IMR-90 (cell line): Measurements from ENCODE around the gene ANKRD52. TPM values are rescaled to one million over a fixed set of nuclear protein-coding genes. Genes with fewer than 3 reads are reported as not detected.

ENCODE experiments used
- ATAC-seq: fragments of 200-7000 bp; cut with Tn5 transposase; 2 replicates; pipeline ENCODE4 v1.9.1; 2020; ENCODE audit warnings: low read depth, mild to moderate bottlenecking, moderate library complexity
- Bru-seq: library from RNA; stranded (reverse); fragments of 400-500 nt; gene quantifications from one replicate; lab custom pipeline; 2021; lab: Mats Ljungman, UMichigan
- BruChase-seq, 2 experiments: library from RNA; stranded (reverse); fragments of 400-500 nt; gene quantifications; one replicate each; lab custom pipeline; 2021; lab: Mats Ljungman, UMichigan
- BruUV-seq: library from RNA; stranded (reverse); fragments of 400-500 nt; replicated peaks from 2 replicates; lab custom pipeline; 2021; lab: Mats Ljungman, UMichigan
- CTCF ChIA-PET: fragments of 300-600 bp; formaldehyde crosslinking; extraction: SDS; loops from one replicate; lab custom pipeline; 2021; ENCODE audit warnings: antibody characterized with exemption; lab: Yijun Ruan, JAX
- POLR2A ChIA-PET: fragments of 300-600 bp; sonication (Branson Sonifier 250); formaldehyde crosslinking; loops from one replicate; lab custom pipeline; 2022; ENCODE audit warnings: antibody characterized with exemption; ENCODE audit not compliant: unreplicated experiment; lab: Charles Lee
- DNase-seq: peaks from one replicate; pipeline ENCODE4 v3.0.0; 2013
- H2AFZ ChIP-seq: replicated peaks from 2 replicates; pipeline ENCODE3; 2013; ENCODE audit warnings: low read length, mild to moderate bottlenecking; ENCODE audit not compliant: poor library complexity
- H2AK5ac ChIP-seq: 2 replicates; pipeline ENCODE4 v1.6.1; 2013; ENCODE audit warnings: low read depth, low read length, inconsistent platforms
- H2AK9ac ChIP-seq: replicated peaks from 2 replicates; pipeline ENCODE3; 2013; ENCODE audit warnings: mild to moderate bottlenecking, low read depth, low read length, moderate library complexity; ENCODE audit not compliant: poor library complexity
- H2BK120ac ChIP-seq: 2 replicates; pipeline ENCODE4 v1.6.1; 2013; ENCODE audit warnings: low read depth, low read length, inconsistent platforms
- H2BK15ac ChIP-seq: 3 replicates; pipeline ENCODE4 v1.6.1; 2013; ENCODE audit warnings: low read depth, low read length, inconsistent platforms
- H2BK20ac ChIP-seq: 2 replicates; pipeline ENCODE4 v1.6.1; 2013; ENCODE audit warnings: low read depth, mild to moderate bottlenecking, inconsistent platforms, low read length, moderate library complexity
- H2BK5ac ChIP-seq: 2 replicates; pipeline ENCODE4 v1.6.1; 2013; ENCODE audit warnings: mild to moderate bottlenecking, low read depth, low read length, inconsistent platforms; ENCODE audit not compliant: poor library complexity, severe bottlenecking
- H3K14ac ChIP-seq: replicated peaks from 2 replicates; pipeline ENCODE4 v1.6.1; 2013; ENCODE audit warnings: low read depth, low read length, inconsistent platforms
- H3K18ac ChIP-seq: 2 replicates; pipeline ENCODE4 v1.6.1; 2013; ENCODE audit warnings: low read depth, low read length, control low read depth
- H3K23ac ChIP-seq: 2 replicates; pipeline ENCODE4 v1.6.1; 2013; ENCODE audit warnings: low read depth, low read length, inconsistent platforms
- H3K27ac ChIP-seq: 2 replicates; pipeline ENCODE4 v1.5.1; 2013; ENCODE audit warnings: mild to moderate bottlenecking, control low read depth, low read length; ENCODE audit not compliant: insufficient read depth
- H3K27me3 ChIP-seq: 2 replicates; pipeline ENCODE4 v1.6.1; 2013; ENCODE audit warnings: low read length; ENCODE audit not compliant: control insufficient read depth, insufficient read depth
- H3K36me3 ChIP-seq: 2 replicates; pipeline ENCODE4 v1.6.1; 2013; ENCODE audit warnings: low read length, mixed read lengths; ENCODE audit not compliant: control insufficient read depth, insufficient read depth
- H3K4ac ChIP-seq: 2 replicates; pipeline ENCODE4 v1.6.1; 2013; ENCODE audit warnings: low read depth, low read length, inconsistent platforms
- H3K4me1 ChIP-seq: 2 replicates; pipeline ENCODE4 v1.6.1; 2013; ENCODE audit warnings: low read length, mixed read lengths; ENCODE audit not compliant: control insufficient read depth, insufficient read depth
- H3K4me2 ChIP-seq: 2 replicates; pipeline ENCODE4 v1.6.1; 2013; ENCODE audit warnings: low read depth, mild to moderate bottlenecking, control low read depth, low read length, moderate library complexity
- H3K4me3 ChIP-seq: 2 replicates; pipeline ENCODE4 v1.5.1; 2013; ENCODE audit warnings: low read depth, mild to moderate bottlenecking, control low read depth, low read length, moderate library complexity; ENCODE audit not compliant: insufficient read depth
- H3K56ac ChIP-seq: 2 replicates; pipeline ENCODE4 v1.6.1; 2013; ENCODE audit warnings: low read length, inconsistent platforms; ENCODE audit not compliant: insufficient read depth; ENCODE audit errors: extremely low read depth
- H3K79me1 ChIP-seq, 2 experiments: 2 replicates each; pipeline ENCODE4 v1.6.1; 2013; ENCODE audit warnings: low read length in 2 of 2, inconsistent platforms in 1 of 2, low read depth in 1 of 2
- H3K9ac ChIP-seq: 2 replicates; pipeline ENCODE4 v1.6.1; 2013; ENCODE audit warnings: low read depth, low read length, control low read depth
- H3K9me1 ChIP-seq: 2 replicates; pipeline ENCODE4 v1.6.1; 2013; ENCODE audit warnings: low read length, inconsistent platforms; ENCODE audit not compliant: insufficient read depth
- H3K9me3 ChIP-seq: 2 replicates; pipeline ENCODE4 v1.6.1; 2013; ENCODE audit warnings: low read length; ENCODE audit not compliant: control insufficient read depth, insufficient read depth
- H4K20me1 ChIP-seq: 2 replicates; pipeline ENCODE4 v1.6.1; 2013; ENCODE audit warnings: low read length, inconsistent platforms; ENCODE audit not compliant: insufficient read depth
- H4K5ac ChIP-seq: 2 replicates; pipeline ENCODE4 v1.6.1; 2013; ENCODE audit warnings: mild to moderate bottlenecking, low read depth, low read length, control low read depth
- H4K8ac ChIP-seq, 2 experiments: 2 replicates each; pipeline ENCODE4 v1.6.1; 2013; ENCODE audit warnings: low read depth in 2 of 2, low read length in 2 of 2, control low read depth in 1 of 2, inconsistent platforms in 1 of 2
- H4K91ac ChIP-seq: 2 replicates; pipeline ENCODE4 v1.6.1; 2013; ENCODE audit warnings: low read depth, low read length, inconsistent platforms; ENCODE audit not compliant: insufficient read depth
- BHLHE40 ChIP-seq: fragments of 150-350 bp; IDR thresholded peaks from 2 replicates; pipeline ENCODE4 v1.6.1; 2016; ENCODE audit warnings: mild to moderate bottlenecking, low read depth, low read length
- CEBPB ChIP-seq: IDR thresholded peaks from 2 replicates; pipeline ENCODE4 v1.6.1; 2012; ENCODE audit warnings: low read depth, low read length, improper control_type of control experiment
- FOS ChIP-seq: fragments of 150-350 bp; IDR thresholded peaks from 2 replicates; pipeline ENCODE4 v1.6.1; 2016; ENCODE audit warnings: low read depth, low read length
- MAFK ChIP-seq: IDR thresholded peaks from 2 replicates; pipeline ENCODE4 v1.6.1; 2012; ENCODE audit warnings: low read depth, low read length, improper control_type of control experiment
- MXI1 ChIP-seq: IDR thresholded peaks from 2 replicates; pipeline ENCODE4 v1.6.1; 2012; ENCODE audit warnings: low read depth, mild to moderate bottlenecking, low read length, moderate library complexity, borderline replicate concordance
- NFE2L2 ChIP-seq: fragments of 150-350 bp; IDR thresholded peaks from 2 replicates; pipeline ENCODE4 v1.6.1; 2016; ENCODE audit warnings: low read depth, mild to moderate bottlenecking, low read length
- RAD21 ChIP-seq: IDR thresholded peaks from 2 replicates; pipeline ENCODE4 v1.6.1; 2012; ENCODE audit warnings: low read length, improper control_type of control experiment
- RCOR1 ChIP-seq: IDR thresholded peaks from 2 replicates; pipeline ENCODE4 v1.6.1; 2012; ENCODE audit warnings: mild to moderate bottlenecking, low read length, improper control_type of control experiment; ENCODE audit not compliant: insufficient replicate concordance
- RFX5 ChIP-seq: IDR thresholded peaks from 2 replicates; pipeline ENCODE4 v1.8.0; 2012; ENCODE audit warnings: low read depth, mild to moderate bottlenecking, low read length, moderate library complexity
- SMC3 ChIP-seq: fragments of 150-350 bp; IDR thresholded peaks from 2 replicates; pipeline ENCODE4 v1.6.1; 2016; ENCODE audit warnings: low read depth, mild to moderate bottlenecking, antibody characterized with exemption, low read length, moderate library complexity
- WGBS, 2 experiments: methylation state at CpG; one replicate each; pipeline versions ENCODE4 v1.1.5 to v1.1.7; 2013; ENCODE audit warnings: missing lambda C conversion rate in 2 of 2; ENCODE audit not compliant: insufficient read length in 1 of 2; ENCODE audit errors: extremely low coverage in 2 of 2; 5-methylcytosine and 5-hydroxymethylcytosine counted together
- dilution Hi-C: fragments of 300-500 bp; cut with HindIII; formaldehyde crosslinking; loops from one replicate; pipeline ENCODE4 v1.14.3; 2018; ENCODE audit warnings: low sequenced_read_pairs; ENCODE audit not compliant: unreplicated experiment
- in situ Hi-C: fragments of 300-500 bp; cut with MboI; formaldehyde crosslinking; loops from 3 replicates; pipeline ENCODE4 v1.14.3; 2019; ENCODE audit warnings: low sequenced_read_pairs, inconsistent platforms, mixed read lengths
- intact Hi-C: fragments of 100-400 bp; cut with micrococcal nuclease; formaldehyde crosslinking; loops from 2 replicates; pipeline ENCODE4 v1.10.0; 2022
- long read RNA-seq: library from polyadenylated mRNA; unstranded; transcript quantifications from one replicate; pipeline ENCODE4 v2.0.0, GENCODE V29; 2021; ENCODE audit not compliant: unreplicated experiment
- polyA plus RNA-seq, 3 experiments: library from polyadenylated mRNA; depleted of rRNA; stranded (reverse); fragments of >200 nt; gene quantifications; 2 replicates each; pipeline ENCODE4 v1.2.3, GENCODE V29; 2012; ENCODE audit warnings: low replicate concordance in 1 of 3
- total RNA-seq: library from RNA; depleted of rRNA; stranded (reverse); fragments of >200 nt; gene quantifications from 2 replicates; pipeline ENCODE4 v1.2.3, GENCODE V29; 2012; rRNA removed
- TF ChIP-seq, protein P1 (sequence below): conservative IDR thresholded peaks from 2 replicates; pipeline ENCODE4 v1.5.1; 2012; ENCODE audit warnings: mild to moderate bottlenecking, low read depth, low read length, improper control_type of control experiment
- TF ChIP-seq, protein P2 (sequence below): fragments of 150-350 bp; IDR thresholded peaks from 2 replicates; pipeline ENCODE4 v1.6.1; 2017; ENCODE audit warnings: mild to moderate bottlenecking, antibody characterized with exemption, low read length, low read depth

The ANKRD52 gene
- total RNA-seq (15.4 and 16.1 TPM in 2 replicates), polyA plus RNA-seq (2012; rRNA removed) (35.9 and 36.2 TPM in 2 replicates), Bru-seq, nascent RNA (percentile 86 among the genes with signal in this experiment), BruChase-seq, experiment 1, labeled RNA remaining after a 6-hour chase (percentile 97 among the genes with signal in this experiment), BruChase-seq, experiment 2, labeled RNA remaining after a 2-hour chase (percentile 98 among the genes with signal in this experiment)
- 21.3 and 23.2 TPM in 2 replicates for polyA plus RNA-seq (2012; cell fraction: cytosol; rRNA removed)
- 93.6 and 111 TPM in 2 replicates for polyA plus RNA-seq (2012; cell fraction: nucleus; rRNA removed; ENCODE audit: low replicate concordance)
- long read RNA-seq, partial matches to known transcripts: 2 of 10 reads
- long read RNA-seq, other reads (novel, unspliced or antisense): 8 of 10 reads

DNA sequence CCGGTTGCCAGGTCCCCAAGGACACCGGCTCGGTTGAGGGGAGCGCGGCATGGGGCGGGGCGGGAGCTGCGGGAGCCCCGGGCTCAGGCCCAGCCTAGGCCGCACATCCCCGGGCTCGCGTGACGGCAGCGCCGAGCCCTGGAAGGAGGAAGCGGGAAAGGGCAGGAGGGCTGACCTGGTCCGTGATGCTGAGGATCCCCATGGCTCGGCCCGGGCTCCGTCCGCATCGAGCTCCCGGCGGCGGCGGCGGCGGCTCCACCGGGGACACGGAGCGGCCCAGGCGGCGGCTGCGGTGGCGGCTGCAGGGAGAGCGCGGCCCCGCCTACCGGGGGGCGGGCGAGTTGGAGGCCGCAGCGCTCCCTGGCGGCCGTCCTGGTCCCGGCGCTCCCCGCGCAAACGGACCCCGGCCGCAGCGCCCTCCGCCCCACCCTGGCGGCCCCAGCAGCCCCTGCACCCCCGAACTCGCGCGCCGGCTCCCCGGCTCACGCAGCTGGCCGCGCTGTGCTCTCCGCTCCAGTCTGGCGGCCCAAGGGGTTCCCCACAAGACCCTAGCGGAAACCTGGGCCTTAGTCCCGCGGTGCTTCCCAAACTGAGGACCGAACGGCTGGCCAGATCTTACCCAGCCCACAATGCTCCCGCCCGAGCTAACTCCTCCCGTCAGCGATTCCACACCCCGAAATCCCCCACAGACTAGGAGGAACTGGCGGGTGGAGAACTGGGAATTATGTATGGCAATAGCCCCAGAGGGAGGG, at the start of gene ANKRD52:
Gene ANKRD52, minus strand, starts transcription at position 317 of the 752 bp plus-strand sequence. Its CDS starts 115 bp downstream, at position 202.
- Histone ChIP-seq H3K4me1 (peaks cover 22% of the 10 kb centered on the region), H3K9me3 (no peaks in the 10 kb centered on the region), H2BK120ac (peak within 1 kb of the TSS; percentile 60; the same call in 1 of the 2 replicates), H3K27ac (peak within 1 kb of the TSS; percentile 94), H3K18ac (peak within 1 kb of the TSS; percentile 36), H2AK5ac (peak within 1 kb of the TSS; percentile 89), H2BK15ac (peak within 1 kb of the TSS; percentile 23; the same call in 1 of the 3 replicates), H3K23ac (peak within 1 kb of the TSS; percentile 94), H2BK5ac (peak within 1 kb of the TSS; percentile 89), H4K20me1 (peaks cover 37% of the 10 kb centered on the region), H3K9ac (peak within 1 kb of the TSS; percentile 96), H3K79me1 (peaks cover 32 to 45% of the 10 kb centered on the region in 2 experiments), H3K9me1 (peaks cover 28% of the 10 kb centered on the region), H4K8ac (peak within 1 kb of the TSS; percentile 81 to 94), H2AFZ (peak within 1 kb of the TSS; percentile 97), H4K5ac (peak within 1 kb of the TSS; percentile 69), H3K4ac (peak within 1 kb of the TSS; percentile 85), H2AK9ac (peak within 1 kb of the TSS; percentile 97), H3K36me3 (peaks cover 35% of the 10 kb centered on the region), H3K4me3 (peak within 1 kb of the TSS; percentile 94), H3K56ac (peak within 1 kb of the TSS; percentile 79), H2BK20ac (0 out of 2 replicates have a peak within 1 kb of the TSS, but pooled peaks have one; percentile 13), H4K91ac (peak within 1 kb of the TSS; percentile 77), H3K4me2 (peak within 1 kb of the TSS; percentile 92), H3K14ac (peak within 1 kb of the TSS; percentile 89), H3K27me3 (no peaks in the 10 kb centered on the region)
- no TSS peak for BruUV-seq
- ChIA-PET CTCF (interaction anchor here (0.6 to 1.2 kb wide), 5 partner anchors 8 to 69 kb away, joined by 3 read pairs; partner anchors contain the start of gene SMARCC2), POLR2A (interaction anchor here (1.1 kb wide), 1 partner anchor 36 kb away, joined by 4 read pairs; the partner anchor contains the start of gene RNF41)
- 0% methylated on average over 50 of the region's 78 CpGs; no CpG with 5 or more reads in 1 of the 2 experiments for WGBS, 2 experiments
- dilution Hi-C loops (no loop called here), in situ Hi-C loops (no loop called here), intact Hi-C loops (loop anchor here (2.0 kb wide), 2 partner anchors 139 to 207 kb away; partner anchors contain the start of gene ZC3H10)
- peak; percentile 71 for DNase-seq
- peak; percentile 86 for ATAC-seq
- TF ChIP-seq NFE2L2 (no peak), RAD21 (peak; percentile 34), CEBPB (no peak), MAFK (no peak), RCOR1 (no peak), FOS (no peak), SMC3 (peak; percentile 35; the same call in 1 of the 2 replicates), RFX5 (no peak), BHLHE40 (no peak), MXI1 (peak; percentile 29; the same call in 1 of the 2 replicates)
- TF ChIP-seq, protein P1, sequence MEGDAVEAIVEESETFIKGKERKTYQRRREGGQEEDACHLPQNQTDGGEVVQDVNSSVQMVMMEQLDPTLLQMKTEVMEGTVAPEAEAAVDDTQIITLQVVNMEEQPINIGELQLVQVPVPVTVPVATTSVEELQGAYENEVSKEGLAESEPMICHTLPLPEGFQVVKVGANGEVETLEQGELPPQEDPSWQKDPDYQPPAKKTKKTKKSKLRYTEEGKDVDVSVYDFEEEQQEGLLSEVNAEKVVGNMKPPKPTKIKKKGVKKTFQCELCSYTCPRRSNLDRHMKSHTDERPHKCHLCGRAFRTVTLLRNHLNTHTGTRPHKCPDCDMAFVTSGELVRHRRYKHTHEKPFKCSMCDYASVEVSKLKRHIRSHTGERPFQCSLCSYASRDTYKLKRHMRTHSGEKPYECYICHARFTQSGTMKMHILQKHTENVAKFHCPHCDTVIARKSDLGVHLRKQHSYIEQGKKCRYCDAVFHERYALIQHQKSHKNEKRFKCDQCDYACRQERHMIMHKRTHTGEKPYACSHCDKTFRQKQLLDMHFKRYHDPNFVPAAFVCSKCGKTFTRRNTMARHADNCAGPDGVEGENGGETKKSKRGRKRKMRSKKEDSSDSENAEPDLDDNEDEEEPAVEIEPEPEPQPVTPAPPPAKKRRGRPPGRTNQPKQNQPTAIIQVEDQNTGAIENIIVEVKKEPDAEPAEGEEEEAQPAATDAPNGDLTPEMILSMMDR: peak; percentile 82
- TF ChIP-seq, protein P2, sequence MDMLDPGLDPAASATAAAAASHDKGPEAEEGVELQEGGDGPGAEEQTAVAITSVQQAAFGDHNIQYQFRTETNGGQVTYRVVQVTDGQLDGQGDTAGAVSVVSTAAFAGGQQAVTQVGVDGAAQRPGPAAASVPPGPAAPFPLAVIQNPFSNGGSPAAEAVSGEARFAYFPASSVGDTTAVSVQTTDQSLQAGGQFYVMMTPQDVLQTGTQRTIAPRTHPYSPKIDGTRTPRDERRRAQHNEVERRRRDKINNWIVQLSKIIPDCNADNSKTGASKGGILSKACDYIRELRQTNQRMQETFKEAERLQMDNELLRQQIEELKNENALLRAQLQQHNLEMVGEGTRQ: no peak
